GM23338 (cell line): ENCODE results near the gene MUC5B. TPM values are rescaled to one million over a fixed set of nuclear protein-coding genes. Genes with fewer than 3 reads are reported as not detected.

ENCODE experiments used
- ATAC-seq: fragments of 200-7000 bp; cut with Tn5 transposase; 3 replicates; pipeline ENCODE4 v1.9.1; 2020
- DNase-seq: peaks from one replicate; pipeline ENCODE4 v3.0.0-alpha.2; 2015; ENCODE audit warnings: low spot score
- H2AFZ ChIP-seq: fragments of 200-600 bp; sonication (generic); 2 replicates; pipeline ENCODE4 v1.8.0; 2016; ENCODE audit warnings: antibody characterized with exemption, mild to moderate bottlenecking, moderate library complexity
- H3F3A ChIP-seq: fragments of 200-600 bp; sonication (generic); replicated peaks from 2 replicates; pipeline ENCODE4 v1.8.0; 2017; ENCODE audit warnings: antibody characterized with exemption, mixed run types, low read depth
- H3K27ac ChIP-seq: fragments of 200-600 bp; sonication (generic); 2 replicates; pipeline ENCODE4 v1.6.1; 2016; ENCODE audit warnings: low read depth
- H3K27me3 ChIP-seq: fragments of 200-600 bp; sonication (generic); 2 replicates; pipeline ENCODE4 v1.8.0; 2016; ENCODE audit warnings: mild to moderate bottlenecking, mixed run types, moderate library complexity; ENCODE audit not compliant: insufficient read depth
- H3K36me3 ChIP-seq: fragments of 200-600 bp; sonication (generic); 2 replicates; pipeline ENCODE4 v1.8.0; 2016; ENCODE audit warnings: mild to moderate bottlenecking; ENCODE audit not compliant: insufficient read depth
- H3K4me1 ChIP-seq: fragments of 200-600 bp; sonication (generic); 2 replicates; pipeline ENCODE4 v1.8.0; 2016; ENCODE audit warnings: mild to moderate bottlenecking, moderate library complexity; ENCODE audit not compliant: insufficient read depth
- H3K4me2 ChIP-seq: fragments of 200-600 bp; sonication (generic); 2 replicates; pipeline ENCODE4 v1.7.1; 2017; ENCODE audit warnings: mixed run types
- H3K4me3 ChIP-seq: fragments of 200-600 bp; sonication (generic); 2 replicates; pipeline ENCODE4 v1.6.1; 2016; ENCODE audit warnings: mixed run types
- H3K79me2 ChIP-seq: fragments of 200-600 bp; sonication (generic); replicated peaks from 2 replicates; pipeline ENCODE4 v1.8.0; 2017; ENCODE audit warnings: mild to moderate bottlenecking; ENCODE audit not compliant: insufficient read depth
- H3K9me2 ChIP-seq: fragments of 200-600 bp; sonication (generic); 2 replicates; pipeline ENCODE4 v1.8.0; 2017; ENCODE audit not compliant: insufficient read depth
- H4K20me1 ChIP-seq: fragments of 200-600 bp; sonication (generic); replicated peaks from 2 replicates; pipeline ENCODE4 v1.8.0; 2017; ENCODE audit warnings: mild to moderate bottlenecking; ENCODE audit not compliant: insufficient read depth
- H3K27ac Mint-ChIP-seq: 2 replicates; pipeline ENCODE4 v1.8.0; 2020; ENCODE audit warnings: inconsistent platforms, mild to moderate bottlenecking, moderate library complexity, mixed read lengths
- H3K27me3 Mint-ChIP-seq: 3 replicates; pipeline ENCODE4 v1.8.0; 2022; ENCODE audit warnings: low read depth, mild to moderate bottlenecking, moderate library complexity, mixed read lengths, inconsistent platforms; ENCODE audit not compliant: insufficient read depth, poor library complexity
- H3K36me3 Mint-ChIP-seq: 3 replicates; pipeline ENCODE4 v1.8.0; 2021; ENCODE audit warnings: low read depth, mild to moderate bottlenecking, inconsistent platforms, moderate library complexity, mixed read lengths
- H3K4me1 Mint-ChIP-seq: 3 replicates; pipeline ENCODE4 v1.8.0; 2020; ENCODE audit warnings: mild to moderate bottlenecking, inconsistent platforms, mixed read lengths
- H3K4me3 Mint-ChIP-seq: 3 replicates; pipeline ENCODE4 v1.8.0; 2021; ENCODE audit warnings: moderate library complexity, mild to moderate bottlenecking, inconsistent platforms, mixed read lengths
- H3K9me3 Mint-ChIP-seq: 3 replicates; pipeline ENCODE4 v1.8.0; 2020; ENCODE audit warnings: moderate library complexity, mild to moderate bottlenecking, inconsistent platforms, mixed read lengths
- ETS1 ChIP-seq: IDR thresholded peaks from 2 replicates; pipeline ENCODE4 v1.6.1; 2016; ENCODE audit warnings: antibody characterized with exemption
- microRNA-seq: library from miRNA; unstranded; fragments of <30 nt; microRNA quantifications from one replicate; pipeline ENCODE4, GENCODE V29; 2017
- polyA plus RNA-seq: library from polyadenylated mRNA; unstranded; fragments of >200 nt; fragmentation: Nextera tagmentation; extraction: Ambion mirVana; gene quantifications from 2 replicates; pipeline ENCODE4 v1.2.1, GENCODE V29; 2016
- small RNA-seq: library from RNA; depleted of rRNA; stranded (forward); fragments of <200 nt; gene quantifications from one replicate; pipeline ENCODE3, GENCODE V24; 2014; ENCODE audit warnings: low replicate concordance
- total RNA-seq: library from RNA; depleted of rRNA; stranded (reverse); fragments of >200 nt; shearing (Covaris generic); gene quantifications from 2 replicates; pipeline ENCODE4 v1.2.3, GENCODE V29; 2014; rRNA removed

MUC5B gene
- total and polyA plus RNA-seq, 2 experiments from 2014 or later: 0.18 to 0.90 TPM

- peak overlapping the region; percentile 13; the same call in 1 of the 2 replicates for H3K27ac Mint-ChIP-seq
- H2AFZ ChIP-seq: peak overlapping the region; percentile 95; the same call in 1 of the 2 replicates
- ATAC-seq (no peak), DNase-seq (no peak)
- peaks cover 15% of the 10 kb centered on the region for H3K27me3 Mint-ChIP-seq
- no peaks in the 10 kb centered on the region; the same call in 1 of the 2 replicates for H3K27me3 ChIP-seq
- TF ChIP-seq ETS1: no peak
- peaks cover 14% of the 10 kb centered on the region for H3K4me1 Mint-ChIP-seq
- peak overlapping the region; percentile 78 for H3K4me3 Mint-ChIP-seq
- peaks cover 13% of the 10 kb centered on the region; the same call in 2 of the 3 replicates for H3K9me3 Mint-ChIP-seq
- peak overlapping the region; percentile 66 for H3K4me3 ChIP-seq
- H4K20me1 ChIP-seq: 0 out of 2 replicates have a peak, but pooled peaks cover 5% of the 10 kb centered on the region
- no peaks in the 10 kb centered on the region for H3K9me2 ChIP-seq
- H3K4me2 ChIP-seq: peak overlapping the region; percentile 91
- peaks cover 9% of the 10 kb centered on the region for H3K36me3 Mint-ChIP-seq
- H3K27ac ChIP-seq: no peak overlapping the region
- peaks cover 22% of the 10 kb centered on the region for H3K79me2 ChIP-seq
- H3F3A ChIP-seq: no peaks in the 10 kb centered on the region
- H3K4me1 ChIP-seq: peaks cover 5% of the 10 kb centered on the region; the same call in 1 of the 2 replicates
- no peaks in the 10 kb centered on the region for H3K36me3 ChIP-seq
Measured at GRCh38 chr11:1310772-1311468, 88.1 kb downstream of the MUC5B start.

Small RNA genes lying within 50 kb of the gene (microRNA-seq; reads per million reads assigned to microRNA genes)
- not detected for gene MIR6744

Small RNA genes lying within 50 kb of the gene (small RNA-seq; reads per million reads assigned to genes)
- gene MIR6744: not detected

Other genes with a start within 250 kb of the MUC5B start
- gene MUC6, start 186.3 kb upstream of the MUC5B start, total RNA-seq: not detected in 2 replicates
- not detected in 2 replicates for gene MUC6, start 186.3 kb upstream of the MUC5B start, polyA plus RNA-seq
- not detected in 2 replicates for gene MUC2, start 148.2 kb upstream of the MUC5B start, total RNA-seq
- gene MUC2, start 148.2 kb upstream of the MUC5B start, polyA plus RNA-seq: not detected in 2 replicates
- not detected in 2 replicates for gene MUC5AC, start 65.1 kb upstream of the MUC5B start, total RNA-seq
- not detected in 2 replicates for gene MUC5AC, start 65.1 kb upstream of the MUC5B start, polyA plus RNA-seq
- gene TOLLIP, start 86.6 kb downstream of the MUC5B start, total RNA-seq: 11.7 and 18.0 TPM in 2 replicates
- gene TOLLIP, start 86.6 kb downstream of the MUC5B start, polyA plus RNA-seq: 9.7 and 13.5 TPM in 2 replicates
- gene BRSK2, start 166.9 kb downstream of the MUC5B start, total RNA-seq: 15.0 and 20.3 TPM in 2 replicates
- 7.2 and 10.1 TPM in 2 replicates for gene BRSK2, start 166.9 kb downstream of the MUC5B start, polyA plus RNA-seq